ENCODE measurements around the gene ADCK2. TPM values are rescaled to one million over a fixed set of nuclear protein-coding genes. Genes with fewer than 3 reads are reported as not detected.

The ADCK2 gene
- 16.0 to 20.3 TPM (median 16.8 TPM) in 5 replicates for total RNA-seq (2022; extraction: Qiagen RNA extraction; ENCODE audit: low read depth)

GRCh38 chr7:140672382-140673062 lies at the start of gene ADCK2:
Gene ADCK2, plus strand, starts transcription at chr7:140672945. Its CDS starts 386 bp downstream, at chr7:140673331.

GRCh38 chr7:140640727-140641523 lies 31.8 kb upstream of the ADCK2 start, which contains the start of gene DENND2A:
Gene DENND2A, minus strand, starts transcription at chr7:140640813. Its CDS starts 38,416 bp downstream, at chr7:140602397.

GRCh38 chr7:140696680-140697446 lies 24.1 kb downstream of the ADCK2 start, which contains the start of gene NDUFB2:
Gene NDUFB2, plus strand, starts transcription at chr7:140696708. Its CDS starts 37 bp downstream, at chr7:140696745.

Other genes with a start within 250 kb of the ADCK2 start
- gene MKRN1, start 193.4 kb upstream of the ADCK2 start, total RNA-seq (2022; extraction: Qiagen RNA extraction; ENCODE audit: low read depth) = 42.4 to 75.4 TPM (median 57.2 TPM) in 5 replicates
- 0.22 to 0.45 TPM (median 0.32 TPM) in 5 replicates for gene DENND2A, start 32.1 kb upstream of the ADCK2 start, total RNA-seq (2022; extraction: Qiagen RNA extraction; ENCODE audit: low read depth)
- 348 to 405 TPM (median 380 TPM) in 5 replicates for gene NDUFB2, start 23.8 kb downstream of the ADCK2 start, total RNA-seq (2022; extraction: Qiagen RNA extraction; ENCODE audit: low read depth)